Caco-2 (cell line): ENCODE data around the gene APLP1. TPM values are rescaled to one million over a fixed set of nuclear protein-coding genes. Genes with fewer than 3 reads are reported as not detected.

Source experiments
- BruUV-seq: library from RNA; stranded (reverse); fragments of 400-500 nt; replicated peaks from 2 replicates; lab custom pipeline; 2021; lab: Mats Ljungman, UMichigan
- CTCF ChIA-PET: fragments of 300-600 bp; sonication (Branson Sonifier 250); formaldehyde crosslinking; loops from one replicate; lab custom pipeline; 2022; ENCODE audit warnings: antibody characterized with exemption; lab: Charles Lee
- POLR2A ChIA-PET: fragments of 300-600 bp; sonication (Branson Sonifier 250); formaldehyde crosslinking; loops from one replicate; lab custom pipeline; 2022; ENCODE audit warnings: antibody characterized with exemption; lab: Charles Lee
- DNase-seq, 2 experiments: peaks; one replicate each; pipeline versions ENCODE4 v3.0.0 to v3.0.0-alpha.2; 2020 to 2022
- H3K27me3 ChIP-seq: replicated peaks from 2 replicates; pipeline ENCODE4 v1.6.0; 2011; ENCODE audit warnings: low read length; ENCODE audit not compliant: control insufficient read depth, insufficient read depth
- H3K36me3 ChIP-seq: 2 replicates; pipeline ENCODE4 v1.5.1; 2011; ENCODE audit warnings: low read length; ENCODE audit not compliant: control insufficient read depth, insufficient read depth
- H3K4me1 ChIP-seq: fragments of 250-450 bp; sonication (Bioruptor Pico); 2 replicates; pipeline ENCODE4 v1.5.1; 2020; ENCODE audit warnings: mild to moderate bottlenecking
- H3K4me3 ChIP-seq: 2 replicates; pipeline ENCODE4 v1.5.1; 2011; ENCODE audit warnings: low read depth, mild to moderate bottlenecking, control low read depth, low read length
- H3K9me3 ChIP-seq: fragments of 250-450 bp; sonication (Bioruptor Pico); 2 replicates; pipeline ENCODE4 v1.5.1; 2020; ENCODE audit warnings: mild to moderate bottlenecking, moderate library complexity
- H3K27ac Mint-ChIP-seq: one replicate; pipeline ENCODE4 v1.8.0; 2022; ENCODE audit warnings: mixed read lengths; ENCODE audit not compliant: unreplicated experiment
- H3K27me3 Mint-ChIP-seq: one replicate; pipeline ENCODE4 v1.8.0; 2022; ENCODE audit warnings: mixed read lengths; ENCODE audit not compliant: insufficient read depth, unreplicated experiment
- H3K36me3 Mint-ChIP-seq: one replicate; pipeline ENCODE4 v1.8.0; 2022; ENCODE audit warnings: mild to moderate bottlenecking, mixed read lengths; ENCODE audit not compliant: insufficient read depth, unreplicated experiment
- H3K4me1 Mint-ChIP-seq: one replicate; pipeline ENCODE4 v1.8.0; 2022; ENCODE audit warnings: low read depth, mixed read lengths; ENCODE audit not compliant: unreplicated experiment
- H3K4me3 Mint-ChIP-seq: one replicate; pipeline ENCODE4 v1.8.0; 2022; ENCODE audit warnings: mild to moderate bottlenecking, moderate library complexity, mixed read lengths; ENCODE audit not compliant: unreplicated experiment
- H3K9me3 Mint-ChIP-seq: one replicate; pipeline ENCODE4 v1.8.0; 2022; ENCODE audit warnings: mixed read lengths; ENCODE audit not compliant: unreplicated experiment
- intact Hi-C: fragments of 100-400 bp; cut with micrococcal nuclease; formaldehyde crosslinking; loops from one replicate; pipeline ENCODE4 v1.10.0; 2022; ENCODE audit not compliant: unreplicated experiment
- total RNA-seq: library from RNA; stranded (reverse); gene quantifications from 2 replicates; pipeline ENCODE4 v1.2.3, GENCODE V29; 2022
- TF ChIP-seq, protein P1 (sequence below), 2 experiments: fragments of 200-600 bp in 1 of 2; IDR thresholded peaks; 1 replicate in 1 of 2; 2 replicates in 1 of 2; pipeline versions ENCODE4 v1.5.1 to v1.8.0; 2011 to 2022; ENCODE audit warnings: antibody characterized with exemption in 1 of 2, control low read depth in 1 of 2, inconsistent platforms in 1 of 2, low read depth in 1 of 2, low read length in 1 of 2, mild to moderate bottlenecking in 1 of 2, moderate library complexity in 1 of 2; ENCODE audit not compliant: insufficient read depth in 1 of 2, severe bottlenecking in 1 of 2, unreplicated experiment in 1 of 2

The APLP1 gene
- total RNA-seq, 1 experiment from 2014 or later, result 6.5 TPM

- ChIA-PET CTCF (interaction anchor here (0.5 to 1.3 kb wide), 4 partner anchors 9 to 127 kb away, joined by 3 to 5 read pairs (median 4); no protein-coding TSS in a partner anchor), POLR2A (interaction anchor here (1.1 kb wide), 1 partner anchor 51 kb away, joined by 3 read pairs; no protein-coding TSS in a partner anchor)
- H3K4me1 Mint-ChIP-seq, result no peaks in the 10 kb centered on the region
- no peak overlapping the region for H3K4me3 Mint-ChIP-seq
- no peaks in the 10 kb centered on the region for H3K9me3 Mint-ChIP-seq
- no peaks in the 10 kb centered on the region for H3K36me3 ChIP-seq
- no peak overlapping the region for H3K27ac Mint-ChIP-seq
- H3K9me3 ChIP-seq, result no peaks in the 10 kb centered on the region
- H3K36me3 Mint-ChIP-seq, result no peaks in the 10 kb centered on the region
- intact Hi-C loops, result loop anchor here (1.0 kb wide), 1 partner anchor 147 kb away; no protein-coding TSS in a partner anchor
- peak; percentile 76 to 82 for DNase-seq
- H3K4me1 ChIP-seq, result no peaks in the 10 kb centered on the region
- TF ChIP-seq, protein P1, sequence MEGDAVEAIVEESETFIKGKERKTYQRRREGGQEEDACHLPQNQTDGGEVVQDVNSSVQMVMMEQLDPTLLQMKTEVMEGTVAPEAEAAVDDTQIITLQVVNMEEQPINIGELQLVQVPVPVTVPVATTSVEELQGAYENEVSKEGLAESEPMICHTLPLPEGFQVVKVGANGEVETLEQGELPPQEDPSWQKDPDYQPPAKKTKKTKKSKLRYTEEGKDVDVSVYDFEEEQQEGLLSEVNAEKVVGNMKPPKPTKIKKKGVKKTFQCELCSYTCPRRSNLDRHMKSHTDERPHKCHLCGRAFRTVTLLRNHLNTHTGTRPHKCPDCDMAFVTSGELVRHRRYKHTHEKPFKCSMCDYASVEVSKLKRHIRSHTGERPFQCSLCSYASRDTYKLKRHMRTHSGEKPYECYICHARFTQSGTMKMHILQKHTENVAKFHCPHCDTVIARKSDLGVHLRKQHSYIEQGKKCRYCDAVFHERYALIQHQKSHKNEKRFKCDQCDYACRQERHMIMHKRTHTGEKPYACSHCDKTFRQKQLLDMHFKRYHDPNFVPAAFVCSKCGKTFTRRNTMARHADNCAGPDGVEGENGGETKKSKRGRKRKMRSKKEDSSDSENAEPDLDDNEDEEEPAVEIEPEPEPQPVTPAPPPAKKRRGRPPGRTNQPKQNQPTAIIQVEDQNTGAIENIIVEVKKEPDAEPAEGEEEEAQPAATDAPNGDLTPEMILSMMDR (IDR thresholded peaks at IDR 0.05; ENCODE audit: insufficient read depth in 1 of 2, low read depth in 1 of 2, low read length in 1 of 2, severe bottlenecking in 1 of 2, unreplicated experiment in 1 of 2), result no peak
- H3K4me3 ChIP-seq, result no peak overlapping the region
- no peaks in the 10 kb centered on the region; the same call in 1 of the 2 replicates for H3K27me3 ChIP-seq
- no TSS peak for BruUV-seq
- peaks cover 32% of the 10 kb centered on the region for H3K27me3 Mint-ChIP-seq
Observed at GRCh38 chr19:35828692-35829301, 39.6 kb upstream of the APLP1 start.

DNA sequence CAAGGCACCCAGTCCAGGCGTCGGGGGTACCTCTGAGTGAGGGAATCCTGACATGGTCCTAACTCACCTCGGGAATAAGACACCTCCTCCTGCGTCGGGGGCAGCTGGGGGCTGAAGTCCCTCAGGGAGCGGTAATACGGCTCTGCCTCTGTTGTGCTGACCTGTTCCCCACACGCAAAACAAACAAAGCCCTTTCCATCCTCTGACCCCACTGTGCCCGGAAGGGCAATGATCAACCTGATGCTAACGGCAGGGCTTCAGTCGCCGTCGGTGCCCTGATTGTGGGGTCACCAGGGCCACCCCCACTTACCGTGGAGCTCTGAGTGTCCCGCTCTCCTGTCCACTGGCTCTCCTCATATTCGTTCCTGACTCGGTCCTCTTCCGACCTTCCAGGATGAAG, 37.4 kb upstream of the APLP1 start:
- intact Hi-C loops, result no loop called here
- H3K9me3 Mint-ChIP-seq, result no peaks in the 10 kb centered on the region
- H3K27me3 Mint-ChIP-seq, result peaks cover 29% of the 10 kb centered on the region

GRCh38 chr19:35832054-35832453, 36.3 kb upstream of the APLP1 start:
- H3K27me3 Mint-ChIP-seq, result peaks cover 32% of the 10 kb centered on the region
- ChIA-PET CTCF (no interaction called here), POLR2A (interaction anchor here (0.6 kb wide), 1 partner anchor 32 kb away, joined by 3 read pairs; no protein-coding TSS in a partner anchor)
- no peak for DNase-seq
- no peaks in the 10 kb centered on the region for H3K4me1 Mint-ChIP-seq
- H3K27ac Mint-ChIP-seq, result no peak overlapping the region
- H3K27me3 ChIP-seq, result peaks cover 2% of the 10 kb centered on the region
- intact Hi-C loops, result no loop called here
- TF ChIP-seq, protein P1 (IDR thresholded peaks at IDR 0.05; ENCODE audit: insufficient read depth in 1 of 2, low read depth in 1 of 2, low read length in 1 of 2, severe bottlenecking in 1 of 2, unreplicated experiment in 1 of 2), result no peak
- no peaks in the 10 kb centered on the region for H3K9me3 ChIP-seq
- no peaks in the 10 kb centered on the region for H3K36me3 ChIP-seq
- no peaks in the 10 kb centered on the region for H3K9me3 Mint-ChIP-seq
- no peak overlapping the region for H3K4me3 Mint-ChIP-seq
- no peaks in the 10 kb centered on the region for H3K4me1 ChIP-seq
- BruUV-seq, result no TSS peak
- no peaks in the 10 kb centered on the region for H3K36me3 Mint-ChIP-seq
- no peak overlapping the region for H3K4me3 ChIP-seq

More for the DNA sequence above, 37.4 kb upstream of the APLP1 start:
- Histone ChIP-seq H3K4me3 (no peak overlapping the region), H3K27me3 (peaks cover 2% of the 10 kb centered on the region), H3K9me3 (no peaks in the 10 kb centered on the region), H3K36me3 (no peaks in the 10 kb centered on the region), H3K4me1 (no peaks in the 10 kb centered on the region)
- H3K4me1 Mint-ChIP-seq, result no peaks in the 10 kb centered on the region
- no peaks in the 10 kb centered on the region for H3K36me3 Mint-ChIP-seq
- POLR2A ChIA-PET, result no interaction called here
- H3K27ac Mint-ChIP-seq, result no peak overlapping the region
- TF ChIP-seq, protein P1 (IDR thresholded peaks at IDR 0.05; ENCODE audit: insufficient read depth in 1 of 2, low read depth in 1 of 2, low read length in 1 of 2, severe bottlenecking in 1 of 2, unreplicated experiment in 1 of 2), result no peak
- CTCF ChIA-PET, result no interaction called here
- no peak for DNase-seq
- BruUV-seq, result no TSS peak
- H3K4me3 Mint-ChIP-seq, result no peak overlapping the region
